NB4 (cell line): ENCODE results near the gene CNTLN.

Experiments used
- MYC ChIP-seq: IDR thresholded peaks from 2 replicates; pipeline ENCODE4 v1.6.1; 2011; ENCODE audit warnings: low read depth, low read length
- POLR2A ChIP-seq: IDR thresholded peaks from 2 replicates; pipeline ENCODE4 v1.6.1; 2011; ENCODE audit warnings: mild to moderate bottlenecking; ENCODE audit not compliant: insufficient read length; ENCODE audit errors: extremely low read depth
- TF ChIP-seq, protein P1 (sequence below): IDR thresholded peaks from one replicate; pipeline ENCODE4 v1.5.1; 2012; ENCODE audit warnings: low read depth, low read length
- TF ChIP-seq, protein P2 (sequence below): IDR thresholded peaks from 2 replicates; pipeline ENCODE4 v1.6.1; 2011; ENCODE audit warnings: low read depth, low read length

GRCh38 chr9:17437813-17438212 is 303.0 kb downstream of the CNTLN start:
- TF ChIP-seq, protein P1, sequence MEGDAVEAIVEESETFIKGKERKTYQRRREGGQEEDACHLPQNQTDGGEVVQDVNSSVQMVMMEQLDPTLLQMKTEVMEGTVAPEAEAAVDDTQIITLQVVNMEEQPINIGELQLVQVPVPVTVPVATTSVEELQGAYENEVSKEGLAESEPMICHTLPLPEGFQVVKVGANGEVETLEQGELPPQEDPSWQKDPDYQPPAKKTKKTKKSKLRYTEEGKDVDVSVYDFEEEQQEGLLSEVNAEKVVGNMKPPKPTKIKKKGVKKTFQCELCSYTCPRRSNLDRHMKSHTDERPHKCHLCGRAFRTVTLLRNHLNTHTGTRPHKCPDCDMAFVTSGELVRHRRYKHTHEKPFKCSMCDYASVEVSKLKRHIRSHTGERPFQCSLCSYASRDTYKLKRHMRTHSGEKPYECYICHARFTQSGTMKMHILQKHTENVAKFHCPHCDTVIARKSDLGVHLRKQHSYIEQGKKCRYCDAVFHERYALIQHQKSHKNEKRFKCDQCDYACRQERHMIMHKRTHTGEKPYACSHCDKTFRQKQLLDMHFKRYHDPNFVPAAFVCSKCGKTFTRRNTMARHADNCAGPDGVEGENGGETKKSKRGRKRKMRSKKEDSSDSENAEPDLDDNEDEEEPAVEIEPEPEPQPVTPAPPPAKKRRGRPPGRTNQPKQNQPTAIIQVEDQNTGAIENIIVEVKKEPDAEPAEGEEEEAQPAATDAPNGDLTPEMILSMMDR, result no peak
- no peak for TF ChIP-seq POLR2A
- TF ChIP-seq, protein P2, sequence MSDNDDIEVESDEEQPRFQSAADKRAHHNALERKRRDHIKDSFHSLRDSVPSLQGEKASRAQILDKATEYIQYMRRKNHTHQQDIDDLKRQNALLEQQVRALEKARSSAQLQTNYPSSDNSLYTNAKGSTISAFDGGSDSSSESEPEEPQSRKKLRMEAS, result no peak
- TF ChIP-seq MYC, result no peak
